Measurements from ENCODE around the gene PRR22. TPM values are rescaled to one million over a fixed set of nuclear protein-coding genes. Genes with fewer than 3 reads are reported as not detected.
A peak's percentile ranks its signal among the peaks of the same experiment; 100 is the strongest.

PRR22 gene
- total RNA-seq, 4 donors from 2014 or later: 2.0 to 5.1 (median 3.6) TPM

DNA sequence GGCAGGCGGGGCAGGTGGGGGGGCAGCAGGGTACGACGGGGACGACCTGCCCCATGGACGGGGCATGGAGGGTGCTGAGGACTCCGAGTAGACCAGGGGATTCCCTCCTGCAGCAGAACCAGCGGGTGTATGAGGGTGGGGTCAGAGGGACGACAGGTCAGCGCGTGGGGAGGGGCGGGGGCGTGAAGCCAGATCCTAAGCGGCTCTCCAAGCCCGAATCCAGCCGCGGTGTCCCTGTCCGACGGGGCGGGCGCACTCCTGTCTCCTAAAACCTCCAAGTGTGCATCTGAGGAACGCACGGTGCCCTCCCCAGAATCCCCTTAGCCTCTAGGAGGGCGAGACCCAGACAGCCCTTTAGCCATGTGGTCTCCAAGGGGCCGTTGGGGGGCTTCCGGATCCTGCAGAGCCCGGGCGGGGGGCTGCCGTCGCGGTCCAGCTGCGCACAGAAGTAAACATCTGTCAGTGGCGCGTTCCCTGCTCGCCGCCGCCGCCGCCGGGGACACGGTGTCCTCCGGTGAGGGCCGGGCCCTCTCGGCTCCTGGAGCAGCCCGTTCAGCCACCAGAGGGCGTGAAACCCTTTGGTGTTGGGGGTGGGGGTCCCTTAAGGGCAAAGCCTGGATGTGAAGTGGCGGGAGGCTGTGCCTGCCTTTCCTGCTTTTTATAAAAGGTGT, 21.1 kb upstream of the PRR22 start:
- H3K27me3 ChIP-seq: peaks cover 16% of the 10 kb centered on the region

GRCh38 chr19:5804516-5805461, 20.2 kb upstream of the PRR22 start, which contains the start of gene NRTN:
Gene NRTN (plus strand): TSS chr19:5805067. CDS start chr19:5824166, 19,099 bp downstream.
- H3K9me3 ChIP-seq: no peaks in the 10 kb centered on the region
- WGBS: 2% methylated on average over 17 of the region's 107 CpGs

More for the DNA sequence above, 21.1 kb upstream of the PRR22 start:
- H3K4me1 ChIP-seq: peaks cover 39% of the 10 kb centered on the region
- WGBS: under 1% methylated on average over 22 of the region's 46 CpGs
- no peaks in the 10 kb centered on the region for H3K9me3 ChIP-seq
- H3K27ac ChIP-seq: peak overlapping the region; percentile 55
- peak overlapping the region; percentile 36 for H3K4me3 ChIP-seq
- H3K36me3 ChIP-seq: no peaks in the 10 kb centered on the region
- TF ChIP-seq POLR2A (IDR thresholded peaks at IDR 0.05) (no peak), POLR2AphosphoS5 (IDR thresholded peaks at IDR 0.05) (no peak)
- TF ChIP-seq, protein P1, sequence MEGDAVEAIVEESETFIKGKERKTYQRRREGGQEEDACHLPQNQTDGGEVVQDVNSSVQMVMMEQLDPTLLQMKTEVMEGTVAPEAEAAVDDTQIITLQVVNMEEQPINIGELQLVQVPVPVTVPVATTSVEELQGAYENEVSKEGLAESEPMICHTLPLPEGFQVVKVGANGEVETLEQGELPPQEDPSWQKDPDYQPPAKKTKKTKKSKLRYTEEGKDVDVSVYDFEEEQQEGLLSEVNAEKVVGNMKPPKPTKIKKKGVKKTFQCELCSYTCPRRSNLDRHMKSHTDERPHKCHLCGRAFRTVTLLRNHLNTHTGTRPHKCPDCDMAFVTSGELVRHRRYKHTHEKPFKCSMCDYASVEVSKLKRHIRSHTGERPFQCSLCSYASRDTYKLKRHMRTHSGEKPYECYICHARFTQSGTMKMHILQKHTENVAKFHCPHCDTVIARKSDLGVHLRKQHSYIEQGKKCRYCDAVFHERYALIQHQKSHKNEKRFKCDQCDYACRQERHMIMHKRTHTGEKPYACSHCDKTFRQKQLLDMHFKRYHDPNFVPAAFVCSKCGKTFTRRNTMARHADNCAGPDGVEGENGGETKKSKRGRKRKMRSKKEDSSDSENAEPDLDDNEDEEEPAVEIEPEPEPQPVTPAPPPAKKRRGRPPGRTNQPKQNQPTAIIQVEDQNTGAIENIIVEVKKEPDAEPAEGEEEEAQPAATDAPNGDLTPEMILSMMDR (IDR thresholded peaks at IDR 0.05): peak; percentile 28 to 79
- DNase-seq (ENCODE audit: low spot score in 2 of 2): no peak

DNA sequence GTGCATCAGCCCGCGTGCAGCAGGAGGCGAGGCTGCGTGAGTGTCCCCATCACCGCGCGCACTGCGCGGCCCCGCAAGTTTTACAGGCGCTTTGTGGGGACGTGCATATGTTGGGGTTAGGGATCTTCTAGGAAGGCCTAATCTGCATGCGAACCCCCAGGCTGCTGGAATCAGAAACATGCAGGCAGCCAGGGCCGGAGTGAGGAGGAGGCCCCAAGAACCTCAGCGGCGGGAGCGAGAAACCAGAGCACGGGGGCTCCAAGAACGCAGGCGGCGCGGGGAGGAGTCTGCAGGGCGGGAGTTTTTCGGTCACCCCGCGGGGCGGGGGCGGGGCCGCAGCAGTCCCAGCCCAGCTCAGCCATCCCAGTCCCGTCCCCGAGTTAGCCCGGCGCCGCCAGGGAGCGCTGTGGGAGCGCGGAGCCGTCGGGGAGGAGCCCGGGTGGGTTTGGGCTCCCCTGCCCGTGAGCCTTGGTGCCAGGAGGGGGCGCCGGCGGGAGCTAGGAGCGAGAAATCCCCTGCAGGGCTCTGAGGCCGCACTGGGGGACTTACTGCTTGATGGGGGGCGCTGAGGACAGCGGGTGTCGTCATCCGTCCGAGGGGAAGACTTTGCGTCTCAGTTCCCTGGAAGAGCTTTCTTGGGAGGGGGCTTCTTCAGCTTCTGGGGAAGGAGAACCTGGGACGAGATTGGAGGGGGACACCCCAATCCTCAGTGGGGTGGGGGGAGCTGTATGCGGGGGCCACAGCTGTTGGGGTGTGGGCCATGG, 19.4 kb upstream of the PRR22 start:
- Histone ChIP-seq H3K9me3 (no peaks in the 10 kb centered on the region), H3K4me1 (peaks cover 43% of the 10 kb centered on the region), H3K27ac (no peak overlapping the region), H3K4me3 (peak overlapping the region; percentile 35), H3K36me3 (no peaks in the 10 kb centered on the region), H3K27me3 (peaks cover 16% of the 10 kb centered on the region)
- WGBS: 0% methylated on average over 4 of the region's 54 CpGs
- TF ChIP-seq EP300 (IDR thresholded peaks at IDR 0.05): no peak
- TF ChIP-seq, protein P1 (IDR thresholded peaks at IDR 0.05): peak; percentile 56 to 98
- TF ChIP-seq POLR2AphosphoS5 (IDR thresholded peaks at IDR 0.05): no peak
- peak; percentile 89 to 93 for DNase-seq (ENCODE audit: low spot score in 2 of 2)

More at GRCh38 chr19:5804516-5805461, 20.2 kb upstream of the PRR22 start, which contains the start of gene NRTN:
- H3K4me3 ChIP-seq: peak within 1 kb of the TSS; percentile 36
- TF ChIP-seq POLR2A (IDR thresholded peaks at IDR 0.05): no peak
- no peak for TF ChIP-seq EP300 (IDR thresholded peaks at IDR 0.05)
- no peak for TF ChIP-seq POLR2AphosphoS5 (IDR thresholded peaks at IDR 0.05)
- TF ChIP-seq, protein P1 (IDR thresholded peaks at IDR 0.05): no peak
- H3K4me1 ChIP-seq: peaks cover 43% of the 10 kb centered on the region
- H3K27me3 ChIP-seq: peaks cover 16% of the 10 kb centered on the region
- DNase-seq (ENCODE audit: low spot score in 2 of 2): no peak
- peak within 1 kb of the TSS; percentile 55 for H3K27ac ChIP-seq
- H3K36me3 ChIP-seq: no peaks in the 10 kb centered on the region

DNA sequence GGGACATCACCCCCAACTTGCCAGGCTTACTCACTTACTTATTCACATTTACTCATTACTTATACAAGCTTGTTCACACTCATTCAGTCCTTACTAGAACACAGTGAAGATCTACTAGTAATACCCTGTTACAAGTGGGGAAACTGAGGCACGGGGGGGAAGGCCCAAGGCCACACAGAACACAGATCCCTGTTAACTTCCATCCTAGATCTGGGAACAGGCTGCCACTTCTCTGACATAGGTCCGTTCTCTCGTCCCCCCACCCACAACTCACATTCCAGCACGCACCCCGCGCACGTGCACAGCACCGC, 18.9 kb upstream of the PRR22 start:
- Histone ChIP-seq H3K27ac (no peak overlapping the region), H3K4me1 (peaks cover 43% of the 10 kb centered on the region), H3K27me3 (peaks cover 16% of the 10 kb centered on the region), H3K36me3 (no peaks in the 10 kb centered on the region), H3K4me3 (peak overlapping the region; percentile 35), H3K9me3 (no peaks in the 10 kb centered on the region)
- 1% methylated on average over 7 of the region's 8 CpGs for WGBS
- DNase-seq (ENCODE audit: low spot score in 2 of 2): no peak
- no peak for TF ChIP-seq POLR2A (IDR thresholded peaks at IDR 0.05)
- TF ChIP-seq, protein P1 (IDR thresholded peaks at IDR 0.05): no peak
- no peak for TF ChIP-seq EP300 (IDR thresholded peaks at IDR 0.05)
- TF ChIP-seq POLR2AphosphoS5 (IDR thresholded peaks at IDR 0.05): no peak

Data from suprapubic skin (tissue), 4 donors.